Amygdala (tissue), 56 donors: Measurements from ENCODE around the gene RAB33A.

Source experiments
- DNase-seq, 56 donors: peaks; one replicate each; lab custom pipeline; 2025; lab: John Stamatoyannopoulos, UW

The RAB33A gene

GRCh38 chrX:130171446-130172126 lies at the start of gene RAB33A:
TSS of gene RAB33A (plus strand) at chrX:130171962. CDS start at chrX:130172063, 101 bp downstream.
- peak in 54 of 56 donors; percentile 3 to 87 (median 52) for DNase-seq

GRCh38 chrX:130124577-130124976 lies 47.2 kb upstream of the RAB33A start:
- DNase-seq = no peak

DNA sequence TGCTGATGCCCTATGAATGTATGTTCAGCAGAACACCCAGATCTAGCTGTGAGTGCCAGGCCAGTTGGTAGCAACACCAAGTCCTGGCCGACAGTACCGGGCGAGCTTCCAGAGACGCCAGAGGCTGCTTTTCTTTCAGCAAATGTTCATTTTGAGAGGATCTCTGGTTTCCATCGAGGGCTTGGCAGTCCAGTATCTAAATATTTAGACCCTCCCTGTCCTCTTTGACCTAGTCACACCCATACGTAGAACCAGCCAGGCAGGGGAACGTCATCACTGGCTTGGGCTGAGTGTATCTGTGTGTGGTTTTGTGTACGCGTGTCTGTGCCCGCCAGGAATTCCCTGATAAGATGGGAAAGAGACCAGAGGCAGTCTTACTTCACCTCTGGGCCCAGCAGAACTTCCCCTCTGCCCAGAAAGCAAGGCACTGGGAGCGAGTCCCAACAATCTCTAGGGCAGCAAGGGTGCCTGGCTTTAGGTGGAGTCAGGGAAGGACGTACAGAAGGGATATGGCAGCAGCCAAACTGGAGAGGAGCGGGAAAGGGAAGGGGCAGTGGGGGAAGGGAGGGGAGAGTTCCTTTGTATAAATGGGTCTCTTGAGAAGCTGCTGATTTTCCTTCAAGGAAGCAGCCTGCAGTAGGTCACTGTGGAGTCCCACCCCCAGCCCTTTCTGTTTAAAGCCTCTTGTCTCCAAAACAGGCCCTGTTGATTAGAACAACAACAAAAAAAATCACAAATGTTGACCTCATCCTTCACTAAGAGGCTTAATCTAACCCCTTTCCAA lies 46.5 kb upstream of the RAB33A start:
- peak in 23 of 56 donors; percentile 1 to 25 (median 6) for DNase-seq

- no peak for DNase-seq
Measured at GRCh38 chrX:130130990-130131389, 40.8 kb upstream of the RAB33A start.

DNA sequence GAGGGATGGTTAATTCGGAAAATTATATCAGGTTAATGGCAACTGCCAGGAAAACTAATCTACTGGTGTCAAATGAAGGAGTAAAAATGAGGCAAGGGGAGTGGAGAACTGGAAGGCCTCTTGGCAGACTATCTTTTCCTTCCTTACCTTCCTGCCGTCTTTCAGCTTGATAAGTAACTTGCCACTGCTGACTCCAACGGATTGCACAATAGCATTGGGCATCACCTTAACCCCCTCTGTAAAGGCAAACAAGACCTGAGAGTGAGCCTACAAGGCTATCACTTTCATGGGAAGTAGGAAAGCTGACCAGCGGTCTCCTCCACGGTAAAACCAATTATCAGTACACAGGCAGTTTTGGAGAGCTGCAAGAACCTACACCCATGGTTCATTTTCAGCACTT lies 35.3 kb upstream of the RAB33A start:
- no peak for DNase-seq

GRCh38 chrX:130136961-130137360 lies 34.8 kb upstream of the RAB33A start:
- DNase-seq = no peak

DNA sequence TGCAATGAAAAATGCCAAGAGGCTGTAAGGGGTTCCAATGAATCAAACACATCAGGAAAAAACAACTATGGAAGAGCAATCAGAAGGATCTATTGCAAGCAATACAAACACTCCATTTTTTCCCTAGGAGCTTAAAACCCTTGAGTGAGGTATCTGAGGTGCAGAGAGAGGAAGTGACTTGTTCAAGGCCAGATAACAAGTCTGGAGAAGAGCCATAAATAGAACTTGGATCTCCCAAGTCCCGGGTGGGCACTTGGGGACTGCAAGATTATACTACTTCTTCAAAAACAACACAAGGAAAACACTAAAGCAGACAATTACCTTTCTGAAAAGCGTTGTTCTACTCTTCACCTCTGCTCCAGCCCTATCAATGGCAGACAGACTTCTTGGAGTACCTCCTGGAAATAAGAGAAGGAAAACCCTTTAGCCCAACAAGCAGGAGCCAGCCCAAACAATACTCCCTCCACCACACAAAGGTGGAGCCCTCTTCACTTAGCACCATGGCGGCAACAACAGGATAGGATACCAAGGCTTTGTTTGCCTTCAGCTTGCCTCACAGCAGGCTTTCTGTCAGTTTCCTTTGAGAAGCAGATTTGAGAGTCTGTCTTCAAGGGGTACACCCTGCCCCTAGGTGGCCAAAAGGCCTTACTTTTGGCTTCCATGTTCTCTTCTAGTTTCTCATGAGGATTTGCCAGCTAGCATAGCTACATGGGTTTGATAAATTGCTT lies 32.1 kb upstream of the RAB33A start:
- no peak for DNase-seq

GRCh38 chrX:130144509-130144908 lies 27.3 kb upstream of the RAB33A start:
- DNase-seq = no peak

- no peak for DNase-seq
Measured at GRCh38 chrX:130145123-130145522, 26.6 kb upstream of the RAB33A start.

DNA sequence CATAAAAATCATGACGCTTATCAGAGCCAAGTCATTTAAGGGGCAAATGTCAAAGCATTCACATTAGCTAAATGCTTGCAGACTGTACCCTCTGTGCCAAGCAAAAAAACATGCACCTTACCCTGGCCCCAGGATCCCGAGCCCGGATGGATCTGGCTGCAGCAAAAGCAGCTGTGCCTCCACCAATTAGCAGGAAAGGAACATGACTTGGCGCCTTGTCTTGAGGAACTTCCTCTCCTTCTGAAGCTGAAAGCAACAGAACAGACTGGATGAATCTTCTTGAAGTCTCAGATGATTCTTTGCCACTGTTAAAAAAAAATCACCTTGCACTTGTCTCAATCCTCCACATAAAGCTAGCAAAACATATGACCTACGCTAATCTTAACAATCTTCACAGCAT lies 24.1 kb upstream of the RAB33A start:
- DNase-seq = no peak

DNA sequence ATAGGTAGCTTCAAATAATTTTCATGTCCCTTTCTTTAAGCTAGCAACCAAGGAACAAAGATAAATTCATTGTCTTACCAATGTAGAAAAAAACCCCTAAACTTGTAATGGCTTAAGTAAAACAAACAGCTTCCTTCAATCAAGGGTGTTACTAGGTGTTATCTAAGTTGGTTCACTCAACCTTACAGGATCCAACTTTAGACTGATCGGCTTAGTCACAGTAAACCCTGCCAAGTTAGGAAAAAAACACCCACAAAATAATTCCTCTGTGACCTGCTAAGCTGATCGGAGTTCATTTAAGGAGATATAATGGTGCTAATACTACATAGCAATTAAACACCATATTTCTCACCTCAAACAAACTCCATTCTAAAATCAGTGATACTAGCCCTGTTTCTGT lies 16.2 kb upstream of the RAB33A start:
- DNase-seq = no peak

DNA sequence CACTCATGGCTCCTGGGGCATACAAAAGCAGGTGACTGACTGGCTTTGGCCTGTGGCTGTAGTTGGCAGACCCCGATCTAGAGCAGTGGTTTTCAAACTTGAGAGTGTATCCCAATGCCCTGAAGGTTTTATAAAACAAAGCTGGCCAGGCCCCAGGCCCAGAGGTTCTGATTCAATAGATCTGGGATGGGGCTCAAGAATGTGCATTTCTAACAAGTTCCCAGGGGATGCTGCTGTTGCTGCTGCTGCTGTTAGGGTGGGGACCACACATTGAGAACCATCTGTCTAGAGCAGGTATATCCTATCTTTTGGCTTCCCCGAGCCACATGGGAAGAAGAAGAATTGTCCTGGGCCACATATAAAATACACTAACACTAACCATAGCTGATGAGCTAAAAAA lies 13.5 kb upstream of the RAB33A start:
- no peak for DNase-seq

GRCh38 chrX:130159776-130160175 lies 12.0 kb upstream of the RAB33A start:
- DNase-seq = no peak

- DNase-seq = no peak
Measured at GRCh38 chrX:130162094-130162735, 9.5 kb upstream of the RAB33A start.

DNA sequence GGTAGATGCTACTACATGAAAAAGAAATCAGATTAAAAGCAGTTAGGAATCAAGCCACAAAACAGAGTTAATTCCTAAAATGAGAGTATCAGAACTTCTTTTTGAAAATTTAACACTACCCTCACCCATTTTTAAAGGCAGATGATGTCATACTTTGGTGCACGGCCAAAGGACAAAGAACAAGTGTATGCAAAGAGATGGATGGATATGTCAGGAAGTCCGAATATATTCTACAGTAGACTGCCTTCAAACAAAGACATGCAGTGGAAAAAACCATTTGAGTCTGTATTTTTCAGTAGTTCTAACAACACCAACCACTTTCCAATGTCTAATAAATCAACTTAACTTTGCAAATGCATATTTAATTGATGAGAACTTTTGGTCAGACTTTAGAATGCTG lies 8.4 kb upstream of the RAB33A start:
- DNase-seq = no peak

DNA sequence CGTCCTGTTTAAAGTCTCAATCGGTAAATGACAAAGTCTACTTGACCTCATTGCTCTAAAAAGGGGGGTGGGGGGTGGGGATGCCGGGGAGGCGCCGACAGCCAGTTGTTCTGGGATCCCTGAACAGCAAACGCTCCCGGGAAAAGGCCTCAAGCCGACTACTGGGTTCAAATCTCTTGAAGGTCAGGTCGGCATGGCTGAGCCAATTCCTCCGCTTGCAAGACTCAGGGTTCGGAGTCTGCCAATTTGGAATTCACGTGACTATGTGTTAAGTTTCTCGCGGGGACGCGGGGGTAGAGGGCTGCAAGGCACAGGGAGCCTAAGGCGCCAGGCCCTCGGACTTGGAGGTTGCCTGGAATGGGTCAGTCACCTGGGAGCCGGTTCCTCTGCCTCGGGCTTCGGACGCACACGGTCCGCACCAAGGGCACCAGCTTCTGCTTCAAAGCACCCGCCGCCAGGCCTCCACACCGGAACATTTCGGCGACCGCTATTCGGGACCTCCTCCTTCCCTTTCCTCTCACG lies 6.5 kb upstream of the RAB33A start:
- DNase-seq = peak in 9 of 56 donors; percentile 7 to 58 (median 24)

- DNase-seq = peak; percentile 39 to 94 (median 79)
Measured at GRCh38 chrX:130165703-130166502, 5.9 kb upstream of the RAB33A start, which contains the start of gene AIFM1. TSS of gene AIFM1 (minus strand) at chrX:130165841. CDS start at chrX:130165656, 185 bp downstream.

DNA sequence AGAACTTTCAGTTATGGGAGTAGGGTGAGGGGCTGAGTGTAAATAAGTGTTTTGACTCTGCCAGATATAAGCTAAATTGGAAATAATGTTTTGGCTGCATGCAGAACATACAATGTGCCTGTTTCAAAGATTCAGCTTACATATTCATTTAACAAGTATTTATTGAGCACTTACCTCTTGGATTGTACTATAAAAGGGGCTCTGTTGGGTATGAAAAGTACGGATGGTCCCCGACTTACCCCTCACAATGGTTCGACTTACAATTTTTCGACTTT lies 5.3 kb upstream of the RAB33A start:
- no peak for DNase-seq

- DNase-seq = no peak
Measured at GRCh38 chrX:130167040-130167439, 4.7 kb upstream of the RAB33A start.
